ENCODE data around the gene CLDN11. TPM values are rescaled to one million over a fixed set of nuclear protein-coding genes. Genes with fewer than 3 reads are reported as not detected.

The CLDN11 gene
- total RNA-seq, 2 experiments from 2014 or later: 0.10 TPM; not detected in 1

DNA sequence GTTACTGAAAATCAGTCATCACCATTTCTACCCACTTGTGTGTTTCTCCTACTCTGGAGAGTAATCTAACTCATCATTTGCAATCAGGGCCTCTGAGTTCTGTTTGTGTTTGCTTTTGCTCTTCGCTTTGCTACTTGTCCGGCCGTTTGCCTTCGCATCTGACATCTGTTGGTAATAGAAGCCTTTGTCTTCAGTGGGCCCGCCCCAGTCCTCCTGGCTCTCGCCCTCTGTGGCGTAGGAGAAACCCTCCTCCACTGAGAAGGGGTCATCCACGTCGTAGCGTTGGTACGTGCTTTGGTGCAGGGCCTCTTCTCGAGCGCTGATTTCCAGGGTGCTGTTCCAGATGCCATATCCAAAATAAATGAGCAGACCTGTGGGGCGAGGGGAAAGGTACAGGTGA is 48.3 kb downstream of the CLDN11 start:
- POLR2A ChIA-PET: no interaction called here
- CTCF ChIA-PET: no interaction called here

- POLR2A ChIA-PET: no interaction called here
These were observed 49.0 kb downstream of the CLDN11 start for GRCh38 chr3:170467571-170468147.

DNA sequence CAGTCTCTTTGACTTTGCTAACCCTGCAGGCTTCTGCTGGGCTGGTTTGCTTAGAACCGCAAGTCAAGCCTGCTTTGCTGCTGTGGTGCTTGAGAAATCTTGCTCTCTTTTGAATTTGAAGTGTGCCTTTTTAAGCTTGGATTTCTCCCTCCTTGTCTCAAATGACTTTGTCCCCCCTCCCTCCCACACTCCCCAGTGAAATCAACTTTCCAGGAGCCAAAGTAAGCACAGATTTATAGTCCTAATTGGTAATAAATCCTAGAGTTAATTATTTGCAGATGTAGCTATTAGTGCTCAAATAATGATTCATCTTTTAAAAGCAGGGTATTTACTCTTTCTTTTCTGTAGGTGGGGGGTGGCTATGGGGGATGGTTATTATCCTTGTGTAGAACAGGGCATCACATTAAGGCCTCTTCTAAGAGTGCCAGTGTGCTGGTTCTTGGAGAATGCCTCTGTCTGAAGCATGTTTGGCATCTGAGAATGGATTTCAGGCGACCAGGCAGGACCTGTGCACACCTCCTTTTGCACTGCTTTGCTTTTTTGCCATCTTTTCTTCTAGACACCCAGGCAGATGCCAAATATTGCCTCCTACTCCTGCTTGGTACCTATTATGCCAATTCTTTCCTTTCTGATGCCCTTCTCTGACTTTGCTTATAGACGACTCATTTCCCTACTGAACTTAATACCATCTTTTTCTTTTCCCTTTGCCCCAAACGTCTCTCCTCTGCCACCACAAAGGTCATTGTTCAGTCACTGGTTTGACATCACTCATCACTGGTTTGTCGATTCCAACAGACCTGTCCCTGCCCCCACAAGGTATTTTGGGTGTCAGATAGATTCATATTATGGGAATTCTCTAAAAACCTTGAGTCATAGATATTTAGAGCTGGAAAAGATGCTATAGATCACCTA is 50.7 kb downstream of the CLDN11 start:
- CTCF ChIA-PET: interaction anchor here (0.6 kb wide), 1 partner anchor 69 kb away, joined by 4 read pairs; no protein-coding TSS in a partner anchor

More at GRCh38 chr3:170467571-170468147, 49.0 kb downstream of the CLDN11 start:
- CTCF ChIA-PET: no interaction called here

DNA sequence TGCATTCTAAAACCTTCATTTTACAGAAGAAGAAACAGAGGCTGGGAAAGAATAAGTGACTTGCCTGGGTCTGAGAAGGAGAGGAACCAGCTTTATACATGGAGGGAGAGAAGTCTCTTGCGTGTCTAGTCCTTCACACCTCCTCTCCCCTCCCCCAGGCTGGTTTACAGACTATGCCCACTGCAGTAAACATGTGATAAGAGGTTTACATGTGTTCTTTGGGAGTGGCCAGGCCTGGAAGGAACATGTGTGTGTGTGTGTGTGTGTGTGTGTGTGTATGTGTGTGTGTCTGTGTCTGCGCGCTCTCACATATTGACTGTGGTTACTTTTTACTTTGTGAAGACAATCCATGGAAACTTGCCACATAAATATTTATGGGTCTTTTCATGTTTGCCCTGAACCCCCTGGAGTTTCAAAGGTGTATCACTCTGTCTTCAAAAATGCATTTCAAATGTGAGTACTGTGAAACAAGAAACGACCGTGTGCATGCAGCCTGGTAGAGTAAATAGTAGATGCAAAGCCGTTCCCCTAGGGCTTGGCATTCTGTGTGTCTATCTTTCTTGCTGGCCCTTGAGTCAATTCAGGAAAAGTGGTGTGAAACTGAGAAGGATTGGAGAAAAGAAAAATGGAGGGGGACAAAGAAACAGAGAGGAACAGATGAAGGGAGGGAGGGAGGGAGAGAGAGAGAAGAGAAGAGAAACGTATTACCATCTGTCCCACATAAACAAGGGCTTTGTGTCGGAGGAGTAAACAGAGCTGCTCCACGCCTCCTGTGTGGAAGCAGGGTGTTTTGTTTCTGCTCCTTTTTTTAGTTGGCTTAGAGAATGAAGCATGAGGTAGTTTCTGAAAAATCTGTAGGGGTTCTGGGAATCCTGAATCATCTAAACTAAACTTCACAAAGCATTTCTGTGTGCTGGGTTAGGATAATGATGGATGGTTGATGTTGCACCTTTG is 51.7 kb downstream of the CLDN11 start:
- ChIA-PET CTCF (interaction anchor here (0.5 to 0.6 kb wide), 2 partner anchors 39 to 68 kb away, joined by 3 to 4 read pairs; no protein-coding TSS in a partner anchor), POLR2A (no interaction called here)

More for the DNA sequence above, 50.7 kb downstream of the CLDN11 start:
- POLR2A ChIA-PET: no interaction called here

DNA sequence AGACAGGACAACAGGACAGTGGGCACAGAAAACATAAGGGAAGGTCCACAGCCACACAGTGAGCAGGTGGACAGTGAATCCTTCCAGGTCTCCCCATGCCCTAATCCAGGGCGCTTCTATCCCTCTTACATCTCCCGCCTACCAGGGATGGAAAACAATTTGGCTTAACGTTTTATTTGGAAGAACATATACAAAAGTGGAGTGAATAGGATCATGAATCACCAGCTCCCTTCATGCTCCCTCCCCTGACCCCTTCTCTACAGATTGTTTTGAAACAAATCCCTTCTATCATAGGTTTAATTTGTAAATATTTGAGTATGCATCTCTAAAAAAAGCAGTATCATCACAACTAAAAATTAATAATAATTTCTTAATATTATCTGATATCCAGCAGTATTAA is 52.5 kb downstream of the CLDN11 start:
- ChIA-PET POLR2A (no interaction called here), CTCF (no interaction called here)

DNA sequence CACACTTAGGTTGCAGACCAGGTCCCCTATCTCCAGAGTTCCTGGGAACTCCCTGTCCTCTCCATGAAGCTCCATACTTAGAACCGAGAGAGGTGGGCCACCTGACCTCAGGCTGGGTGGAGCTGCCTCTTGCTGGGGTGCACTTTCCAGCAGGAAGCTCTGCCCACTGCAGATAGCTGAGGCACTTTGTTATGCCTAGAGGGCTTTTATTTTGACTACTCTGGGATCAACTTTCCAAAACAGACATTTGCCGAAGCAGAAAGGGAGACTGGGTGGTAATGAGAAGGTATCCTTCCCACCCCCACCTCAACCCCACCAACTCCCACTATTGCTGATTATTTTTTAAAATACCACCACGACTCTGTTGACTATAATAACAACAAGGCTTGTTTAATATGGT is 54.7 kb downstream of the CLDN11 start:
- POLR2A ChIA-PET: no interaction called here
- CTCF ChIA-PET: no interaction called here

- ChIA-PET CTCF (no interaction called here), POLR2A (no interaction called here)
These were observed 56.5 kb downstream of the CLDN11 start for GRCh38 chr3:170475092-170475685.

- CTCF ChIA-PET: no interaction called here
These were observed 57.6 kb downstream of the CLDN11 start for GRCh38 chr3:170476291-170476690.

DNA sequence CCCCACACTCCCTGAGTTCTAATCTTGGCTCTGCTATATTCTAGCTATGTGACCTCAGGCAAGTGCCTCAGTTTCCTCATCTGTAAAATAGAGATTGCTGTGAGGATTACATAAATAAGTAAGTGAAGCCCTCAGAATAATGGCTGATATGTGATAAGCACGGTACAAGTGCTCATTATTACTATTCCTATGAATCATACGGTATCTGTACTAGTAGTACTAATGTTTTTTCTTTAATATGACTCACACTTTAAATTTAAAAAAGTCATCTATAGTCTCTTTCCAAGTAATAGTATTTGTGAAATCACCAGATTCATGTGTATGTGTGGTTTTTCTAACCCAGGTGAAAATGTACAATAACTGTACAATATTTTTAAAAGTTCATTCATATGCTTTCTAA is 58.7 kb downstream of the CLDN11 start:
- ChIA-PET POLR2A (no interaction called here), CTCF (interaction anchor here (0.6 kb wide), 1 partner anchor 392 kb away, joined by 3 read pairs; the partner anchor contains the start of gene RPL22L1)

More at GRCh38 chr3:170476291-170476690, 57.6 kb downstream of the CLDN11 start:
- POLR2A ChIA-PET: no interaction called here

GRCh38 chr3:170480111-170480510 is 61.4 kb downstream of the CLDN11 start:
- POLR2A ChIA-PET: no interaction called here
- CTCF ChIA-PET: no interaction called here

DNA sequence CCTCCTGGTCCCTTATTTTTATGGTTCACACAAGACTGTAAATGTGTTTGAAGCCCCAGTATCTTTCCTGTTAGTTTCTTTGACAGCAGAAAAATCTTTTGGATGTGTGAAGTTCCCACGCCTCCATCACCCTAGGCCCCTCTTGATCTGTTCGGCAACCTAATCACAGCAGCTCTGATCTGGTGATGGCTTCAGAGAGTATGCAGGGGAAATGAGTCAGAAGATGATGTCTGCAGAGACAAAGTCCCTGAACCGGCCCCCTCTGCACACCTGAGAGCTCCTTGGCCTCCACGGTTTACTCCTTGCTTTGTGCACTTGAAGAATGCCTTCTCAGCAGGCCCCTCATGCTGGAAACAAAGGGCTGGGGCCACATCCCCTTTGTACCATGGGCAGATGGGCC is 63.5 kb downstream of the CLDN11 start:
- ChIA-PET POLR2A (no interaction called here), CTCF (no interaction called here)

GRCh38 chr3:170483485-170484262 is 65.0 kb downstream of the CLDN11 start:
- ChIA-PET CTCF (no interaction called here), POLR2A (no interaction called here)

Other genes with a start within 250 kb of the CLDN11 start
- gene PHC3, start 237.1 kb upstream of the CLDN11 start, total RNA-seq: 10 to 100 TPM; 44.3 to 50.6 TPM
- gene PRKCI, start 196.4 kb upstream of the CLDN11 start, total RNA-seq: 10 to 100 TPM; 19.6 to 22.5 TPM
- gene SKIL, start 61.2 kb upstream of the CLDN11 start, total RNA-seq: 10 to 100 TPM; 21.0 to 22.3 TPM
- not detected for gene SLC7A14, start 167.2 kb downstream of the CLDN11 start, total RNA-seq

Measured in activated CD8-positive, alpha-beta memory T cell treated with anti-CD3 and anti-CD28 coated beads for 36 hours (primary cell).